ENCODE data around the gene OGFRL1. TPM values are rescaled to one million over a fixed set of nuclear protein-coding genes. Genes with fewer than 3 reads are reported as not detected.

Gene OGFRL1
- total and polyA plus RNA-seq, 9 of the 15 experiments (the other 6 are each of a cell fraction or from before 2014, with no cell fraction given): 0.01 to 0.07 (median 0.03) TPM

DNA sequence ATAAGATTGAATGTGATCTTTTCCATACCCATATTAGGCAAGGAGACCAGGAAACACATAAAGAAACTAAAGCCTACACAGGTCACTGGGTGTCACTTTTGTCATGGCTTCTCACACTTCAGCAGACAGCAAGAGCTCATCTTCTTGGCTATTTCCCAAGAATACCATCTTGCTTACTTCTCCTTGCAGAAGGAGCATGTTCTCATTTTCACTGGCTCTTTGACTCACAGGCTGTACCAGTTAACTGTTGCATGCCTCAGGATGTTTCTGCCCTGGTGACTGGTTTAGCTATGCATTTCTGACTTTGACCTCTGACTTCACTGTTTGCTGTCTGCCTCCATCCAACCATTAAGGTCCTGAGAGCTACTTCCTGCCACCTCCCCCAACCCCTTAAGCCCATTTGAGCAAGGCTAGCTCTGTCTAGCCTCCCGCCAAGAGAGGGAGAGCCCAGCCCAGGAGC, 40.3 kb upstream of the OGFRL1 start:
- H3K27me3 ChIP-seq (ENCODE audit: control insufficient read depth in 2 of 2, insufficient read depth in 2 of 2, low read length in 2 of 2): peaks cover 0 to 5% of the 10 kb centered on the region in 2 experiments; a peak in 1 of 5 replicates
- DNase-seq (ENCODE audit: extremely low read depth in 1 of 4, low spot score in 3 of 4): no peak
- no TSS peak for BruUV-seq (replicated peaks)
- no peaks in the 10 kb centered on the region for H4K20me1 ChIP-seq (replicated peaks; ENCODE audit: control insufficient read depth, insufficient read depth, low read length)
- intact Hi-C loops (cut with micrococcal nuclease): no loop called here
- H3K79me2 ChIP-seq (ENCODE audit: control insufficient read depth, insufficient read depth, low read length): no peaks in the 10 kb centered on the region
- H3K4me2 ChIP-seq (ENCODE audit: insufficient read depth, low read length): no peak overlapping the region
- WGBS (ENCODE audit: insufficient coverage, low coverage, missing lambda C conversion rate): 0% methylated on average over 1 of the region's 1 CpG
- TF ChIP-seq, protein P1, sequence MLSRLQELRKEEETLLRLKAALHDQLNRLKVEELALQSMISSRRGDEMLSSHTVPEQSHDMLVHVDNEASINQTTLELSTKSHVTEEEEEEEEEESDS (CRISPR knock-in tag; IDR thresholded peaks at IDR 0.05): no peak
- no peak for TF ChIP-seq ADNP (tag; IDR thresholded peaks at IDR 0.05)
- TF ChIP-seq C11orf30 (IDR thresholded peaks at IDR 0.05; ENCODE audit: low read depth): no peak
- no peak for TF ChIP-seq ATF7 (IDR thresholded peaks at IDR 0.05)
- no peak for TF ChIP-seq ZNF217 (CRISPR knock-in tag; IDR thresholded peaks at IDR 0.05)
- no peak for FAIRE-seq
- CTCF ChIA-PET (ENCODE audit: low intra/inter-chr PET ratio): no interaction called here
- no peak overlapping the region for H3K9ac ChIP-seq (ENCODE audit: insufficient read depth in 1 of 2, low read depth in 2 of 2, low read length in 2 of 2)
- H3K9me3 ChIP-seq (replicated peaks; ENCODE audit: control insufficient read depth, insufficient read depth, low read depth, low read length): no peaks in the 10 kb centered on the region
- H3K4me3 ChIP-seq: no peak overlapping the region
- no peaks in the 10 kb centered on the region for H3K9me1 ChIP-seq (ENCODE audit: control insufficient read depth, insufficient read depth, low read length)
- POLR2A ChIA-PET: interaction anchor here (0.6 to 1.1 kb wide), 3 partner anchors 8 to 834 kb away, joined by 3 read pairs; no protein-coding TSS in a partner anchor
- no peaks in the 10 kb centered on the region for H3K4me1 ChIP-seq (replicated peaks in 1 of 2; ENCODE audit: control insufficient read depth in 2 of 2, insufficient read depth in 2 of 2, low read length in 2 of 2)
- in situ Hi-C loops (cut with MboI): no loop called here
- no peak overlapping the region for H3K27ac ChIP-seq (ENCODE audit: extremely low read depth, low read depth, low read length)
- no peak for ATAC-seq
- no peaks in the 10 kb centered on the region for H3K36me3 ChIP-seq (ENCODE audit: control insufficient read depth, insufficient read depth, low read length)
- H2AFZ ChIP-seq (ENCODE audit: low read depth, low read length): no peak overlapping the region

DNA sequence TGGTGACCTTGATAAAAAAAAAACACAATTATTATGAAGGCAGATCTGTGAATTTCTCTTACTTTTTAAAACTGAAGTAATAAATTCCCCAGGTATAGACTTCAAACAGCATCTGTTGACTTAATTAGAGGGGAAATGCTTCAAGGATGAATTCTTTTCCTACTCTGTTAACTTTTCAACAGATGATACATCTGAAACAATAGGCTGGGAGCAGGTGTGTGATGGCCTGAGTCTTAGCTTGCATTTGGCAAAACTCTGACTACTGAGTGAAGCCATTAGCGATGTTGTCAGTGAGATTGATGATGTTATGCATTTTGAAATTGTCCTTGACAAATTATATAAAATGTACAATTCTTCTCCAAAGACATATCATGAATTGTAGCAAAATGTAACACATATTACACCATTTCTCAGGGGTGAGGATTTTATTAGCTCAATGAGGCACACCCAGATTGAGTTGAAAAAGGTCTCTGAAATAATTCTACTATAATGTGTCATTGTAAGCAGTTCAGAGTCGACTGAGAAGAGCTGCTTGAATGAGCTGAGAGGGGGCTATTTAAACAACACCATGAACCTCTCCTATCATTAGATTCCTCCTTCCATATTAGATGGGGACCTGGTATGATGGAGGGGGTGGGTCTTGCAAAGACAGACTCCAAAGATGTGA, 39.6 kb upstream of the OGFRL1 start:
- H3K4me1 ChIP-seq (replicated peaks in 1 of 2; ENCODE audit: control insufficient read depth in 2 of 2, insufficient read depth in 2 of 2, low read length in 2 of 2): no peaks in the 10 kb centered on the region
- no peak overlapping the region for H3K4me2 ChIP-seq (ENCODE audit: insufficient read depth, low read length)
- H3K27ac ChIP-seq (ENCODE audit: extremely low read depth, low read depth, low read length): no peak overlapping the region
- DNase-seq (ENCODE audit: extremely low read depth in 1 of 4, low spot score in 3 of 4): no peak
- ATAC-seq: no peak
- H2AFZ ChIP-seq (ENCODE audit: low read depth, low read length): no peak overlapping the region
- no peaks in the 10 kb centered on the region for H3K79me2 ChIP-seq (ENCODE audit: control insufficient read depth, insufficient read depth, low read length)
- H3K9me1 ChIP-seq (ENCODE audit: control insufficient read depth, insufficient read depth, low read length): no peaks in the 10 kb centered on the region
- H4K20me1 ChIP-seq (replicated peaks; ENCODE audit: control insufficient read depth, insufficient read depth, low read length): no peaks in the 10 kb centered on the region
- no peak overlapping the region for H3K4me3 ChIP-seq
- intact Hi-C loops (cut with micrococcal nuclease): no loop called here
- ChIA-PET CTCF (ENCODE audit: low intra/inter-chr PET ratio) (no interaction called here), POLR2A (interaction anchor here (0.6 to 0.8 kb wide), 2 partner anchors 9 to 834 kb away, joined by 3 read pairs; no protein-coding TSS in a partner anchor)
- no peaks in the 10 kb centered on the region for H3K36me3 ChIP-seq (ENCODE audit: control insufficient read depth, insufficient read depth, low read length)
- 0% methylated on average over 2 of the region's 2 CpGs for WGBS (ENCODE audit: insufficient coverage, low coverage, missing lambda C conversion rate)
- no TSS peak for BruUV-seq (replicated peaks)
- no peaks in the 10 kb centered on the region for H3K9me3 ChIP-seq (replicated peaks; ENCODE audit: control insufficient read depth, insufficient read depth, low read depth, low read length)
- H3K9ac ChIP-seq (ENCODE audit: insufficient read depth in 1 of 2, low read depth in 2 of 2, low read length in 2 of 2): no peak overlapping the region
- in situ Hi-C loops (cut with MboI): no loop called here
- FAIRE-seq: no peak
- peaks cover 0 to 5% of the 10 kb centered on the region in 2 experiments; a peak in 1 of 5 replicates for H3K27me3 ChIP-seq (ENCODE audit: control insufficient read depth in 2 of 2, insufficient read depth in 2 of 2, low read length in 2 of 2)
- TF ChIP-seq, protein P2, sequence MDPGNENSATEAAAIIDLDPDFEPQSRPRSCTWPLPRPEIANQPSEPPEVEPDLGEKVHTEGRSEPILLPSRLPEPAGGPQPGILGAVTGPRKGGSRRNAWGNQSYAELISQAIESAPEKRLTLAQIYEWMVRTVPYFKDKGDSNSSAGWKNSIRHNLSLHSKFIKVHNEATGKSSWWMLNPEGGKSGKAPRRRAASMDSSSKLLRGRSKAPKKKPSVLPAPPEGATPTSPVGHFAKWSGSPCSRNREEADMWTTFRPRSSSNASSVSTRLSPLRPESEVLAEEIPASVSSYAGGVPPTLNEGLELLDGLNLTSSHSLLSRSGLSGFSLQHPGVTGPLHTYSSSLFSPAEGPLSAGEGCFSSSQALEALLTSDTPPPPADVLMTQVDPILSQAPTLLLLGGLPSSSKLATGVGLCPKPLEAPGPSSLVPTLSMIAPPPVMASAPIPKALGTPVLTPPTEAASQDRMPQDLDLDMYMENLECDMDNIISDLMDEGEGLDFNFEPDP (CRISPR knock-in tag; IDR thresholded peaks at IDR 0.05): no peak
- no peak for TF ChIP-seq PHB (CRISPR knock-in tag; IDR thresholded peaks at IDR 0.05)
- no peak for TF ChIP-seq HIVEP1 (CRISPR knock-in tag; IDR thresholded peaks at IDR 0.05)
- TF ChIP-seq SIX5 (IDR thresholded peaks at IDR 0.05; ENCODE audit: borderline replicate concordance in 1 of 2, insufficient read depth in 1 of 2, low read depth in 1 of 2, low read length in 2 of 2): no peak
- no peak for TF ChIP-seq NCOA4 (IDR thresholded peaks at IDR 0.05; ENCODE audit: partially characterized antibody)
- TF ChIP-seq MCM3 (IDR thresholded peaks at IDR 0.05): no peak
- no peak for TF ChIP-seq TCF7L2 (IDR thresholded peaks at IDR 0.05; ENCODE audit: low read depth, low read length)
- TF ChIP-seq, protein P3, sequence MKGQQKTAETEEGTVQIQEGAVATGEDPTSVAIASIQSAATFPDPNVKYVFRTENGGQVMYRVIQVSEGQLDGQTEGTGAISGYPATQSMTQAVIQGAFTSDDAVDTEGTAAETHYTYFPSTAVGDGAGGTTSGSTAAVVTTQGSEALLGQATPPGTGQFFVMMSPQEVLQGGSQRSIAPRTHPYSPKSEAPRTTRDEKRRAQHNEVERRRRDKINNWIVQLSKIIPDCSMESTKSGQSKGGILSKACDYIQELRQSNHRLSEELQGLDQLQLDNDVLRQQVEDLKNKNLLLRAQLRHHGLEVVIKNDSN (CRISPR knock-in tag; IDR thresholded peaks at IDR 0.05): no peak
